Measurements from ENCODE around the gene APOC1.
"Not testable (repeated sequence)": the region's sequence is repeated elsewhere in the genome, so short reads cannot be mapped to it uniquely, and the experiment has no call there.

APOC1 gene

GRCh38 chr19:44875666-44876451, 38.5 kb upstream of the APOC1 start:
- peaks cover 20% of the 10 kb centered on the region for H3K36me3 ChIP-seq (ENCODE audit: insufficient read depth, low read length)
- TF ChIP-seq FOXP2 (optimal IDR thresholded peaks at IDR 0.05; ENCODE audit: control extremely low read depth, extremely low read length, insufficient read depth) (no peak), EZH2 (IDR thresholded peaks at IDR 0.05) (no peak), POLR2AphosphoS5 (IDR thresholded peaks at IDR 0.05; ENCODE audit: borderline replicate concordance, low read depth, low read length) (no peak)
- no peak overlapping the region for H3K4me3 ChIP-seq
- H3K9ac ChIP-seq (ENCODE audit: insufficient read length) = no peak overlapping the region
- DNase-seq (ENCODE audit: low read depth, low spot score) = no peak
- H3K27ac ChIP-seq = no peak overlapping the region
- no peaks in the 10 kb centered on the region for H3K9me3 ChIP-seq (ENCODE audit: low read depth, low read length)

- no peak for TF ChIP-seq FOXP2 (optimal IDR thresholded peaks at IDR 0.05; ENCODE audit: control extremely low read depth, extremely low read length, insufficient read depth)
- Histone ChIP-seq H3K36me3 (ENCODE audit: insufficient read depth, low read length) (peaks cover 20% of the 10 kb centered on the region), H3K9ac (ENCODE audit: insufficient read length) (no peak overlapping the region), H3K27ac (no peak overlapping the region), H3K4me3 (no peak overlapping the region), H3K9me3 (ENCODE audit: low read depth, low read length) (no peaks in the 10 kb centered on the region)
- no peak for DNase-seq (ENCODE audit: low read depth, low spot score)
Observed at GRCh38 chr19:44876930-44877535, 37.4 kb upstream of the APOC1 start.

- H3K4me3 ChIP-seq = no peak overlapping the region
- no peak overlapping the region for H3K27ac ChIP-seq
- DNase-seq (ENCODE audit: low read depth, low spot score) = no peak
- peaks cover 13% of the 10 kb centered on the region; the same call in 1 of the 2 replicates for H3K36me3 ChIP-seq (ENCODE audit: insufficient read depth, low read length)
- no peaks in the 10 kb centered on the region for H3K9me3 ChIP-seq (ENCODE audit: low read depth, low read length)
- H3K9ac ChIP-seq (ENCODE audit: insufficient read length) = no peak overlapping the region
- TF ChIP-seq POLR2AphosphoS5 (IDR thresholded peaks at IDR 0.05; ENCODE audit: borderline replicate concordance, low read depth, low read length) = no peak
Observed at GRCh38 chr19:44878120-44878865, 36.1 kb upstream of the APOC1 start.

GRCh38 chr19:44879309-44880065, 34.9 kb upstream of the APOC1 start:
- Histone ChIP-seq H3K9me3 (ENCODE audit: low read depth, low read length) (no peaks in the 10 kb centered on the region), H3K4me3 (no peak overlapping the region), H3K36me3 (ENCODE audit: insufficient read depth, low read length) (peaks cover 9% of the 10 kb centered on the region; the same call in 1 of the 2 replicates), H3K27ac (no peak overlapping the region), H3K9ac (ENCODE audit: insufficient read length) (no peak overlapping the region)
- no peak for DNase-seq (ENCODE audit: low read depth, low spot score)
- no peak for TF ChIP-seq FOXP2 (optimal IDR thresholded peaks at IDR 0.05; ENCODE audit: control extremely low read depth, extremely low read length, insufficient read depth)
- no peak for TF ChIP-seq POLR2AphosphoS5 (IDR thresholded peaks at IDR 0.05; ENCODE audit: borderline replicate concordance, low read depth, low read length)
- TF ChIP-seq EZH2 (IDR thresholded peaks at IDR 0.05) = no peak

- no peak overlapping the region for H3K9ac ChIP-seq (ENCODE audit: insufficient read length)
- TF ChIP-seq EZH2 (IDR thresholded peaks at IDR 0.05) (no peak), POLR2AphosphoS5 (IDR thresholded peaks at IDR 0.05; ENCODE audit: borderline replicate concordance, low read depth, low read length) (no peak), FOXP2 (optimal IDR thresholded peaks at IDR 0.05; ENCODE audit: control extremely low read depth, extremely low read length, insufficient read depth) (no peak)
- H3K9me3 ChIP-seq (ENCODE audit: low read depth, low read length) = no peaks in the 10 kb centered on the region
- H3K4me3 ChIP-seq = no peak overlapping the region
- H3K36me3 ChIP-seq (ENCODE audit: insufficient read depth, low read length) = no peaks in the 10 kb centered on the region; the same call in 1 of the 2 replicates
- no peak for DNase-seq (ENCODE audit: low read depth, low spot score)
- H3K27ac ChIP-seq = no peak overlapping the region
Observed at GRCh38 chr19:44882063-44882462, 32.3 kb upstream of the APOC1 start.

GRCh38 chr19:44882619-44883397, 31.6 kb upstream of the APOC1 start:
- not testable (repeated sequence) for H3K27ac ChIP-seq; H3K9me3 ChIP-seq (ENCODE audit: low read depth, low read length); DNase-seq (ENCODE audit: low read depth, low spot score); H3K9ac ChIP-seq (ENCODE audit: insufficient read length); H3K4me3 ChIP-seq; H3K36me3 ChIP-seq (ENCODE audit: insufficient read depth, low read length)

- Histone ChIP-seq H3K9ac (ENCODE audit: insufficient read length) (no peak overlapping the region), H3K36me3 (ENCODE audit: insufficient read depth, low read length) (no peaks in the 10 kb centered on the region; the same call in 1 of the 2 replicates), H3K27ac (no peak overlapping the region), H3K9me3 (ENCODE audit: low read depth, low read length) (no peaks in the 10 kb centered on the region), H3K4me3 (no peak overlapping the region)
- TF ChIP-seq POLR2AphosphoS5 (IDR thresholded peaks at IDR 0.05; ENCODE audit: borderline replicate concordance, low read depth, low read length) (no peak), EZH2 (IDR thresholded peaks at IDR 0.05) (no peak), FOXP2 (optimal IDR thresholded peaks at IDR 0.05; ENCODE audit: control extremely low read depth, extremely low read length, insufficient read depth) (no peak)
- DNase-seq (ENCODE audit: low read depth, low spot score) = no peak
Observed at GRCh38 chr19:44883922-44884321, 30.5 kb upstream of the APOC1 start.
